Measurements from ENCODE around the gene PALM.

The PALM gene

DNA sequence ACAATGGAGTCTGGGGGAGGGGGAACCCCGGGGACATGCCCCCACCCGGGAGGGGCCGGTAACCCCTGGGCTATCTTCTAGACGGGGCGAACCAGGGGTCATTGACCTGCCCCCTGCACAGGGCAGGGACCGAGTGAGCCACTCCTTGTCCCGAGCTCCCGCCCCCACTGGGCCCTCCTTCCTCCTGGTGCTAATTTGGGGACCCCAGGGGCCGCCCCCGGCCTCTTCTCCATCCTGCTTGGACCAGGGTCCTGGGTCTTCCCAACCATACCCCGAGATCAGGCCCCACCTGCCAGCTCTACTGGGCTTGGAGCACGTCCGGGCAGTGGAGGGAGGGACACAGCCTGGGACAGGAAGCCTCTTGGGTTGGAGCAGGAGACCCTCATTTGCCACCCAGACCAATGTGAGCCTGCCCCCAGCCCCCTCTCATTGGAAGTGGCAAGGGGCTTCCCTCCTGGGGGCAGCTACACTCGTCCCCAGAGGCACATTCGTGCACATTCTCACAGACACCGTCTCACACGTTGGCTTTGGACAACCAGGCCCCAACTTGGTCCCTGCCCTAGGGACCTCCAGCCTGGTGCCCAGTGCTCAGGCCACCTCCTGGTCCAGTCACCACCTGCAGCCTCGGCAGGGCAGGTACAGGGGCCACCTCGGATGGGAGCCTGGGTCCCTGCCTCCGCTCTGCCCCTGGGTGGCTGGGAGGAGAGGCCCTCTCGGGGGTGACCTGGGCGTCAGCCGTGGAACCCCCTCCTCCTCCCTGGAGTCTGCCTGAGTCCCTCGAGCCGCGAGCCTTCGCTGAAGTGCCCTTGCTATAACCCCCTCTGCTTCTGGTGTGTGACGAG lies 38.9 kb downstream of the PALM start:
- in situ Hi-C loops (cut with MboI; ENCODE audit: low pct_unique_long_range_greater_than_20kb, low sequenced_read_pairs, unreplicated experiment) = loop anchor here (25.0 kb wide), 1 partner anchor 160 kb away; the partner anchor contains the start of gene HCN2
- no peak for DNase-seq (ENCODE audit: low spot score)
- TF ChIP-seq, protein P1, sequence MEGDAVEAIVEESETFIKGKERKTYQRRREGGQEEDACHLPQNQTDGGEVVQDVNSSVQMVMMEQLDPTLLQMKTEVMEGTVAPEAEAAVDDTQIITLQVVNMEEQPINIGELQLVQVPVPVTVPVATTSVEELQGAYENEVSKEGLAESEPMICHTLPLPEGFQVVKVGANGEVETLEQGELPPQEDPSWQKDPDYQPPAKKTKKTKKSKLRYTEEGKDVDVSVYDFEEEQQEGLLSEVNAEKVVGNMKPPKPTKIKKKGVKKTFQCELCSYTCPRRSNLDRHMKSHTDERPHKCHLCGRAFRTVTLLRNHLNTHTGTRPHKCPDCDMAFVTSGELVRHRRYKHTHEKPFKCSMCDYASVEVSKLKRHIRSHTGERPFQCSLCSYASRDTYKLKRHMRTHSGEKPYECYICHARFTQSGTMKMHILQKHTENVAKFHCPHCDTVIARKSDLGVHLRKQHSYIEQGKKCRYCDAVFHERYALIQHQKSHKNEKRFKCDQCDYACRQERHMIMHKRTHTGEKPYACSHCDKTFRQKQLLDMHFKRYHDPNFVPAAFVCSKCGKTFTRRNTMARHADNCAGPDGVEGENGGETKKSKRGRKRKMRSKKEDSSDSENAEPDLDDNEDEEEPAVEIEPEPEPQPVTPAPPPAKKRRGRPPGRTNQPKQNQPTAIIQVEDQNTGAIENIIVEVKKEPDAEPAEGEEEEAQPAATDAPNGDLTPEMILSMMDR (IDR thresholded peaks at IDR 0.05; ENCODE audit: extremely low read depth, insufficient read depth, missing control alignments) = no peak

DNA sequence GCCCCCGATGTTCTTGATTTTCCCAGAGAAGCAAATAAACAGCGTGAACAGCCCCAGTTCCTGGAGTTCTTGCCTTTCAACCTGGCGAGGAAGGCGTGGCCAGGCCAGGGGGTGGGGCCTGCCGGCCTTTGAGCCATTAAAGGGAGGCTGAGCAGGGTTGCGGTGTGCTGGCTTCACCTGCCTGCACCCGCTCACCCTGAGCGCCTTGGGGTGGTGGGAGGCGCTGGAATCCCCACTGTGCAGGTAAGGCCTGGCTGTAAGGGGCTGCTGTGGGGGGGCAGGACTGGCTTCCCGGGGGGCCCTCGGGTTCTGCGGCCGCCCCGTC lies 39.5 kb downstream of the PALM start:
- no peak for DNase-seq (ENCODE audit: low spot score)
- in situ Hi-C loops (cut with MboI; ENCODE audit: low pct_unique_long_range_greater_than_20kb, low sequenced_read_pairs, unreplicated experiment) = loop anchor here (25.0 kb wide), 1 partner anchor 161 kb away; the partner anchor contains the start of gene HCN2
- TF ChIP-seq, protein P1 (IDR thresholded peaks at IDR 0.05; ENCODE audit: extremely low read depth, insufficient read depth, missing control alignments) = no peak

DNA sequence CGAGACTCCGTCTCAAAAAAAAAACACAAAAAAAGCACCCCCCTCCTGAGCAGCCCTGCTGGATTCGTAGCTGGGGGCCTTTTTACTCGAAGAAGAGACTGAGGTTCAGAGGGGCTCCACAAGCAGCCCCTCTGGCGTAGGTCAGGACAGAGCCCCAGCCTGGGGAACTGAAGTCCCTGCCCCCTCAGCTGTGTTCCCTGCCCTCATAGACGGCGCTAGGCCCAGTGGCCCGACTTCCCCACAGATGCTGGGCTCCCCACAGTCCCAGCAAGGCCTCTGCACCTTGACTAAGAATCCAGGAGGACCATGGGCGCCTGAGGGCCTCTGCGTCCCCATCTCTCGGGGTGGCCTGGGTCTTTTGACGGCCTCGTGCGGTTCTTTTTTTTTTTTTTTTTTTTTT lies 41.1 kb downstream of the PALM start:
- DNase-seq (ENCODE audit: low spot score) = no peak
- TF ChIP-seq, protein P1 (IDR thresholded peaks at IDR 0.05; ENCODE audit: extremely low read depth, insufficient read depth, missing control alignments) = no peak
- in situ Hi-C loops (cut with MboI; ENCODE audit: low pct_unique_long_range_greater_than_20kb, low sequenced_read_pairs, unreplicated experiment) = loop anchor here (25.0 kb wide), 1 partner anchor 163 kb away; the partner anchor contains the start of gene HCN2

DNA sequence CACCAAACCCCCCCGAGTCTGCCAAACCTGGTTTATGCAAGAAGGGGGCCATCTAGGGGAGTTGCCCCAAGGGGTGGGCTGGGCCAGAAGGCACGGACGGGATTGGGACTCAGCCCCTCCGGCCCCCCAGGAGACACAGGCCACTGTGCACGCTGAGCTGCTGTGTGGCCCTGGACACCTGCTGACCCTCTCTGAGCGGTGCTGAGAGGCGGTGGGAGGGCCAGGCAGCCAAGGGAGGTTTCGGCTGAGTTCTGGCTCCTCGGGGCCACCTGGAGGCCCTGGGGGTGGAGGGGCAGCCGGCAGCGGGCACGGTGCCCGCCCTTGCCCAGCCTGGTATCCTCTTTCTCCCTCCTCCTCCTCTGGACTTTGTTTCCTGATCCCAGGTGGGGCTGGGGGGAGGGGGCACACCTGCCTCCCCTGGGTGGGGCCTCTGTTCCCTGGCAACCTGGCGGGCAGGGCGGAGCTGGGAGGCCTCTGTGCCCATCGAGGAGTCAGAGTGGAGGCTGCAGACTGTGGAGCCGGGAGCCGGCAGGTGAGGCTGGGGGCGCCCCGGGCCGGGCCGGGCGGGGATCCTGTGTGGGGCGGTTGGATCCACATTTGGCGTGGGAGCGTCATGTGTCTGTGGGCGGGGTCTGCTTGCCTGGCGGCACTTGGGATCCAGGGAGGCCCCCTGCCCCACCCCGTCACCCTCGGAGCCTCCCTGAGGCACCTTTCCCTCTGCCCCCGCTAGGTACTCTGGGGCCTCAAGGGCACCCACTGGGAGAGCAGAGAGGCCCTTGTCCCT lies 42.1 kb downstream of the PALM start, which contains the start of gene MISP:
MISP (plus strand) TSS at position 473 of the 784 bp plus-strand sequence. CDS start 5,835 bp downstream, outside the sequence.
- no peak for DNase-seq (ENCODE audit: low spot score)
- TF ChIP-seq, protein P1 (IDR thresholded peaks at IDR 0.05; ENCODE audit: extremely low read depth, insufficient read depth, missing control alignments) = no peak
- in situ Hi-C loops (cut with MboI; ENCODE audit: low pct_unique_long_range_greater_than_20kb, low sequenced_read_pairs, unreplicated experiment) = no loop called here

DNA sequence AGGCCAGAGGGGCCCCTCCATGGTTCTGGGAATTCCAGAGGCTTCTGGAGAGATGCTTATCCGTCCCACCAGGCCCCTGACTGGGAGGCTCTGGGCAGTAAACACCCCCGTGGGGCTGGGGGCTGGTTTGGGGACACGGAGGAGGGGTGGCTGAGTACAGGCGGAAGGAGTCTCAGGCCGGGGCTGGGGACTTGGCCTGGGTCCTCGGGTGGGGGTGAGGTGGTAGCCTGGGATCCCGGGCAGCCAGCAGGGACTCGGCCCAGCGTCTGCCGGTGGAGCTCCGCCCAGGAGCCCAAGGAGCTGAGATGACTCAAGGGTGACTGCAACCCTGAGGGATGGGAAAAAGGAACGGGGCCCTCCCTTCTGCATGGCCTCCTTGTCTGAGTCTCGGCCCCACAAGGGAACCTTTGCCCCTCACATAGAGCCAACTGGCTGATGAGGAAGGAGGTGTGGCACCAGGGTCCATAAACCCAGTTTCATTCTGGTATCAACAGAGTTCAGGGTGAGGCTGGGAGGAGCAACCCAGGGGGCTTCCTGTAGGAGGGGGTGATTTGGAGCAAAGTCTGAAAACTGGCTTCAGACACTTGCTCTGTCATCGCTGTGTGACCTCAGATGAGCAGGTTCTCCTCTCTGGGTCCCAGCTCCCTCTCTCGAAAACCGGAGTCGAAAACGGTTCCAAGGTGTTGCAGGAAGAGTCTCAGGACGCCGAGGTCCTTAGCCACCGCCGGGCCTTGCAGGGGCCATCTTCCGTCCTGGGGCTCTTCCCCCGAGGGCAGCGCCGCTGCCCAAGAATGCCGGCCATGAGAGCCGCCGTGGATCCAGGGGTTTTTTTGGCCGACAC lies 43.0 kb downstream of the PALM start:
- DNase-seq (ENCODE audit: low spot score) = no peak
- in situ Hi-C loops (cut with MboI; ENCODE audit: low pct_unique_long_range_greater_than_20kb, low sequenced_read_pairs, unreplicated experiment) = no loop called here
- TF ChIP-seq, protein P1 (IDR thresholded peaks at IDR 0.05; ENCODE audit: extremely low read depth, insufficient read depth, missing control alignments) = no peak

Measured in GM13977 (cell line).